ENCODE results near the gene ATP4B. TPM values are rescaled to one million over a fixed set of nuclear protein-coding genes. Genes with fewer than 3 reads are reported as not detected.

Gene ATP4B
- total RNA-seq, result not detected

DNA sequence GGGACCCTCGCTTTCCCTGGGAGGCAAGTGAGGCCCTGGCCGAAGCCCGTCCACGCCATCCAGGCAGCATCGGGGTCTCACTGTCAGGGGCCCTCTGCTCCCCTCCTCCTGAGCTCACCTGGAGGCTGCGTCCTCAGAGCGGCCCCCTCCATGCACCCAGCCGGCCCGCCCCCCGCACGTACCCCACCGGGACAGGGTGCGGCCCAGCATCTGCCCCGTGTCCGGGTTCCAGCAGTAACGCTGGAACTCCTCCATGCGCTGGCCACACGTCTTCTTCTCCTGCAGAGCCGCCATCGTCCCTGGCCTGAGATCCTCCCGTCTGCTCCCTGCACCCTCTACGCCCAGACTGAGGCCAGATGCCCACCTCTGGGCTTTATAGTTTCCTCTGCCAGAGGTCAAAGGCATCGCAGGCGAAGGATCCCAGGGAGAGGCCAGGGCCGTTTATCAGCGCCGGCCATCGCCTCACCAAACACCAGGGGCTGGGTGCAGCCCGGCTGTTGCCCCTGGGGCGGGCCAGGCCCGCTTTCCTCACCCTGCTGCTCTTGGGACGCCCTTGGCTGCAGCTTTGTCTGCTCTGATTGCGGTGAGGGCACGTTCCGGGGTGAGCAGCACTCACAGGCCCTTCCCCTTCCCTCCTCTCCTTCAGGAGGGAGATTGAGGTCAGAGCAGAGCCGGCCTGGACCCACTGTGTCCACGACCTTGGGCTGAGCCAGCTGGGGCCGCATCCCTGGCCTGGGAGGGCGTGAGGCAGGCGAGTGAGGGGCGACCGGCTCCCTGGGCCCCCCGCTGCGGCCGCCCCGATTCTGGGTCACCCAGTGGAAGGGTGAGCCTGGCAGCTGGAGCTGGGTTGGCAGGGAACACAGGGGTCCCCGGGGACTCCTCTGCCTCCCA is at the start of gene ATP4B:
TSS of gene ATP4B (minus strand) at position 348 of the 891 bp plus-strand sequence. CDS start at position 294, 54 bp downstream.

DNA sequence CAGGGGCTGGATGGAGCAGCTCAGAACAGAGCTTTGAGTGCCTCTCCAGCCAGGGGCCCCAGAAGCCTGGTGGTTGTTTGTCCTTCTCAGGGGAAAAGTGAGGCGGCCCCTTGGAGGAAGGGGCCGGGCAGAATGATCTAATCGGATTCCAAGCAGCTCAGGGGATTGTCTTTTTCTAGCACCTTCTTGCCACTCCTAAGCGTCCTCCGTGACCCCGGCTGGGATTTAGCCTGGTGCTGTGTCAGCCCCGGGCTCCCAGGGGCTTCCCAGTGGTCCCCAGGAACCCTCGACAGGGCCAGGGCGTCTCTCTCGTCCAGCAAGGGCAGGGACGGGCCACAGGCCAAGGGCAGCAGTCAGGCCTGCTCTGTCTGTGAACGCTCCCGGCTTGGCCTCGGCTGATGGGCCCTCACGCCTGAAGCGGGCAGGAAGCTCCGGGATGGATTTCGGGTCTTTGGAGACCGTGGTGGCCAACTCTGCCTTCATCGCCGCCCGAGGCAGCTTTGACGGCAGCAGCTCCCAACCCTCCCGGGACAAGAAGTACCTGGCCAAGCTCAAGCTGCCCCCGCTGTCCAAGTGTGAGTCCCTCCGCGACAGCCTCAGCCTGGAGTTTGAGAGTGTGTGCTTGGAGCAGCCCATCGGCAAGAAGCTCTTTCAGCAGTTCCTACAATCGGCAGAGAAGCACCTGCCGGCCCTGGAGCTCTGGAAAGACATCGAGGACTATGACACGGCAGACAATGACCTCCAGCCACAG is 9.1 kb upstream of the ATP4B start, which contains the start of gene GRK1:
TSS of gene GRK1 (plus strand) at position 269 of the 751 bp plus-strand sequence. CDS start at position 437, 168 bp downstream.

Other genes starting within 250 kb of the ATP4B start
- gene ADPRHL1, start 204.7 kb downstream of the ATP4B start, total RNA-seq, result 1.6 TPM
- gene DCUN1D2, start 167.5 kb downstream of the ATP4B start, total RNA-seq, result 40.4 TPM
- 34.4 TPM for gene TFDP1, start 73.4 kb downstream of the ATP4B start, total RNA-seq
- 1.3 TPM for gene GRK1, start 9.0 kb upstream of the ATP4B start, total RNA-seq
- gene TMEM255B, start 101.0 kb upstream of the ATP4B start, total RNA-seq, result 0.31 TPM
- gene GAS6, start 205.9 kb upstream of the ATP4B start, total RNA-seq, result 26.6 TPM

All from parietal lobe (tissue), 1 donor.